AG10803 (cell line): Measurements from ENCODE around the gene ADCY10.

Experiments used
- DNase-seq: peaks from one replicate; pipeline ENCODE4 v3.0.0; 2010; ENCODE audit warnings: low read depth
- H3K4me3 ChIP-seq: 2 replicates; pipeline ENCODE4 v1.5.1; 2011; ENCODE audit warnings: mild to moderate bottlenecking, low read length, control low read depth
- TF ChIP-seq, protein P1 (sequence below): conservative IDR thresholded peaks from 2 replicates; pipeline ENCODE4 v1.5.1; 2011; ENCODE audit warnings: mild to moderate bottlenecking, low read length, control low read depth, inconsistent platforms

ADCY10 gene

DNA sequence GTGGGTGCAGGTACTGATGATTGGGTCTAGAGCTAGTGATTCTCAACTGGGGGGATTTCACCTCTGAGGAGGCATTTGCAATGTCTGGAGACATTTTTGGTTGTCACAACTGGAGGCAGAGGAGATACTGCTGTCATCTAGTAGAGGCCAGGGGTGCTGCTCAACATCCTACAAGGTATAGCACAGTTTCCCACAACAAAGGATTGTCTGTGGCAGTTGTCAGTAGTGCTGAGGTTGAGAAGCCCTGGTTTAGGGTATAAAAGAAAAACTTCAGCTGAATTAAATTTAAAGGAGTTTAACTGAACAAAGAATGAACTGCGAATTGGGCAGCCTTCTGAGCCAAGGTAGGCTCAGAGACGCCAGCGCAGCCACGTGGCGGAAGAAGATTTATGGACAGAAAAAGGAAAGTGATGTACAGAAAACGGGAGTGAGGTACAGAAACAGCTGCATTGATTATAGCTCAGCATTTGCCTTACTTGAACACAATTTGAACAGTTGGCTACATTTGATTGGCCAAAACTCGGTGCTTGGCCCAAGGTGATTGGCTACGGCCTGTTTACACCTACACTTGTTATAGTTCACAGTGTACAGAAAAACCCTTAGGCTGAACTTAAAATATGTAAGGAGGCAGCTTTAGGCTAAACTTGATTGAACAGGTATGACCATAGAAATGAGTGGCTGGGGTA is 151.7 kb downstream of the ADCY10 start:
- TF ChIP-seq, protein P1, sequence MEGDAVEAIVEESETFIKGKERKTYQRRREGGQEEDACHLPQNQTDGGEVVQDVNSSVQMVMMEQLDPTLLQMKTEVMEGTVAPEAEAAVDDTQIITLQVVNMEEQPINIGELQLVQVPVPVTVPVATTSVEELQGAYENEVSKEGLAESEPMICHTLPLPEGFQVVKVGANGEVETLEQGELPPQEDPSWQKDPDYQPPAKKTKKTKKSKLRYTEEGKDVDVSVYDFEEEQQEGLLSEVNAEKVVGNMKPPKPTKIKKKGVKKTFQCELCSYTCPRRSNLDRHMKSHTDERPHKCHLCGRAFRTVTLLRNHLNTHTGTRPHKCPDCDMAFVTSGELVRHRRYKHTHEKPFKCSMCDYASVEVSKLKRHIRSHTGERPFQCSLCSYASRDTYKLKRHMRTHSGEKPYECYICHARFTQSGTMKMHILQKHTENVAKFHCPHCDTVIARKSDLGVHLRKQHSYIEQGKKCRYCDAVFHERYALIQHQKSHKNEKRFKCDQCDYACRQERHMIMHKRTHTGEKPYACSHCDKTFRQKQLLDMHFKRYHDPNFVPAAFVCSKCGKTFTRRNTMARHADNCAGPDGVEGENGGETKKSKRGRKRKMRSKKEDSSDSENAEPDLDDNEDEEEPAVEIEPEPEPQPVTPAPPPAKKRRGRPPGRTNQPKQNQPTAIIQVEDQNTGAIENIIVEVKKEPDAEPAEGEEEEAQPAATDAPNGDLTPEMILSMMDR = no peak
- DNase-seq = no peak
- H3K4me3 ChIP-seq = no peak overlapping the region

DNA sequence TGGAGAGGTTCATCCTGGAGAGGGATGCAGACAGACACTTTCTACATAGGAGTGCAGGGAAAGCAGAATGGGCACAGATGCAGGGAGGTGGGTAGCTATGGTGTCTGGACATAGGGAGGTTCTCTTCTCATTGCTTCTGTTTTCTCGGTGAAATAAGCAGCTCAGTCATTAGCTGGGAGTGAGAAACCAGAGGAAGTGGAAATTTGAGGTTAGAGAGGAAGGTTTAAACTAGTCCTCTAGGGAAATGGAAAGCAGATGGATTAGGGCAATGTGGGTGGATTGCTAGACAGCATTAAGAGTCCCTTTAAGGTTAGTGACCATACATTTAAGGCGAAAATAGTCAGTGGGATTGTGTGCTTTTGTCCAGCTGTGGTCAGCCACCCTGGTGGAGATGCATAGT is 152.5 kb downstream of the ADCY10 start:
- TF ChIP-seq, protein P1 = no peak
- DNase-seq = no peak
- no peak overlapping the region for H3K4me3 ChIP-seq
